NCI-H2227 treated with DMSO at 0.1 percent for 48 hours (cell line): ENCODE measurements around the gene PGM2L1.
"Not testable (repeated sequence)": the region's sequence is repeated elsewhere in the genome, so short reads cannot be mapped to it uniquely, and the experiment has no call there.

Source experiments
- DNase-seq: peaks from one replicate; lab custom pipeline; 2025; lab: John Stamatoyannopoulos, UW

Gene PGM2L1

GRCh38 chr11:74400606-74401005 is 2.4 kb upstream of the PGM2L1 start:
- no peak for DNase-seq

- DNase-seq: peak; percentile 70
Measured at GRCh38 chr11:74397501-74398243, 561 bp downstream of the PGM2L1 start.

- no peak for DNase-seq
Measured at GRCh38 chr11:74392256-74392655, 6.0 kb downstream of the PGM2L1 start.

GRCh38 chr11:74391193-74391592 is 7.0 kb downstream of the PGM2L1 start:
- DNase-seq: no peak

GRCh38 chr11:74390697-74391096 is 7.5 kb downstream of the PGM2L1 start:
- DNase-seq: no peak

- DNase-seq: peak; percentile 43
Measured at GRCh38 chr11:74388678-74389327, 9.4 kb downstream of the PGM2L1 start.

GRCh38 chr11:74384641-74385040 is 13.6 kb downstream of the PGM2L1 start:
- DNase-seq: no peak

- no peak for DNase-seq
Measured at GRCh38 chr11:74380746-74381439, 17.3 kb downstream of the PGM2L1 start.

- no peak for DNase-seq
Measured at GRCh38 chr11:74377689-74378088, 20.5 kb downstream of the PGM2L1 start.

GRCh38 chr11:74373382-74373781 is 24.9 kb downstream of the PGM2L1 start:
- peak; percentile 43 for DNase-seq

GRCh38 chr11:74371269-74372052 is 26.8 kb downstream of the PGM2L1 start:
- DNase-seq: peak; percentile 76

- DNase-seq: no peak
Measured at GRCh38 chr11:74370123-74370522, 28.1 kb downstream of the PGM2L1 start.

GRCh38 chr11:74367881-74368280 is 30.4 kb downstream of the PGM2L1 start:
- DNase-seq: no peak

- no peak for DNase-seq
Measured at GRCh38 chr11:74366576-74366975, 31.7 kb downstream of the PGM2L1 start.

- DNase-seq: not testable (repeated sequence)
Measured at GRCh38 chr11:74365805-74366204, 32.4 kb downstream of the PGM2L1 start.

GRCh38 chr11:74357449-74357848 is 40.8 kb downstream of the PGM2L1 start:
- no peak for DNase-seq

- DNase-seq: no peak
Measured at GRCh38 chr11:74355626-74356025, 42.6 kb downstream of the PGM2L1 start.

- no peak for DNase-seq
Measured at GRCh38 chr11:74354036-74354435, 44.2 kb downstream of the PGM2L1 start.

GRCh38 chr11:74347381-74347780 is 50.9 kb downstream of the PGM2L1 start:
- no peak for DNase-seq

- no peak for DNase-seq
Measured at GRCh38 chr11:74345420-74345819, 52.8 kb downstream of the PGM2L1 start.

- no peak for DNase-seq
Measured at GRCh38 chr11:74341921-74342320, 56.3 kb downstream of the PGM2L1 start.

- DNase-seq: no peak
Measured at GRCh38 chr11:74339619-74340018, 58.6 kb downstream of the PGM2L1 start.
